Measurements from ENCODE around the gene GBF1.

DNA sequence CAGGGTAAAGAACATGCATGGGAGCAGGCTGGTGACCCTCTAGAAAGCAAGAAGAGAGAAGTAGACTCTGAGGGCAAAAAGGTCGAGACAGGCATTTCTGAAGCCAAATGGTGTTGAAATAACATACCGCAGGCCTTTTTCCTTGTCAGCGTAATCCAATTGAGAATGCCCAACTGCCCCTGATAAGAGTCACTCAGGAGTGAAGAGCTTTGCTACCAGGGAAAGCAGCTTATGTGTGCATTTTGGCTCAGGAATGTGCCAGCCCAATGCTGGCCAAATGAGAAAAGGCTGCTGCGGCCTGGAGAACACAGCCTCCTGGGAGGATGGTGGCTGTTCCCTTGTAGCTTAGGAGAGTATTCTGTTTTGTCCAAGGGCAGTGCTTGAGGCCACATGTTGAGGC lies 88.8 kb downstream of the GBF1 start:
- TF ChIP-seq, protein P1, sequence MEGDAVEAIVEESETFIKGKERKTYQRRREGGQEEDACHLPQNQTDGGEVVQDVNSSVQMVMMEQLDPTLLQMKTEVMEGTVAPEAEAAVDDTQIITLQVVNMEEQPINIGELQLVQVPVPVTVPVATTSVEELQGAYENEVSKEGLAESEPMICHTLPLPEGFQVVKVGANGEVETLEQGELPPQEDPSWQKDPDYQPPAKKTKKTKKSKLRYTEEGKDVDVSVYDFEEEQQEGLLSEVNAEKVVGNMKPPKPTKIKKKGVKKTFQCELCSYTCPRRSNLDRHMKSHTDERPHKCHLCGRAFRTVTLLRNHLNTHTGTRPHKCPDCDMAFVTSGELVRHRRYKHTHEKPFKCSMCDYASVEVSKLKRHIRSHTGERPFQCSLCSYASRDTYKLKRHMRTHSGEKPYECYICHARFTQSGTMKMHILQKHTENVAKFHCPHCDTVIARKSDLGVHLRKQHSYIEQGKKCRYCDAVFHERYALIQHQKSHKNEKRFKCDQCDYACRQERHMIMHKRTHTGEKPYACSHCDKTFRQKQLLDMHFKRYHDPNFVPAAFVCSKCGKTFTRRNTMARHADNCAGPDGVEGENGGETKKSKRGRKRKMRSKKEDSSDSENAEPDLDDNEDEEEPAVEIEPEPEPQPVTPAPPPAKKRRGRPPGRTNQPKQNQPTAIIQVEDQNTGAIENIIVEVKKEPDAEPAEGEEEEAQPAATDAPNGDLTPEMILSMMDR (IDR thresholded peaks at IDR 0.05; ENCODE audit: poor library complexity, severe bottlenecking), result no peak
- no peak for TF ChIP-seq TAF1 (IDR thresholded peaks at IDR 0.05; ENCODE audit: low read depth)

Measured in neural cell (in vitro differentiated cells).